Mesenchymal stem cell (in vitro differentiated cells and primary cell): ENCODE measurements around the gene SUN1.

Source experiments
- DNase-seq: peaks from one replicate; pipeline ENCODE4 v3.0.0-alpha.2; 2013
- H2AFZ ChIP-seq: one replicate; pipeline ENCODE4 v1.6.1; 2013; ENCODE audit warnings: low read depth, mild to moderate bottlenecking, control low read depth, inconsistent platforms, low read length, moderate library complexity
- H2AK5ac ChIP-seq: 2 replicates; pipeline ENCODE4 v1.6.1; 2013; ENCODE audit warnings: low read length, moderate library complexity, mild to moderate bottlenecking, inconsistent platforms; ENCODE audit not compliant: severe bottlenecking
- H2BK120ac ChIP-seq: one replicate; pipeline ENCODE4 v1.6.1; 2013; ENCODE audit warnings: low read depth, mild to moderate bottlenecking, inconsistent platforms, low read length, moderate library complexity
- H2BK12ac ChIP-seq, 2 experiments: one replicate each; pipeline ENCODE4 v1.6.1; 2013; ENCODE audit warnings: inconsistent platforms in 2 of 2, low read length in 2 of 2, mild to moderate bottlenecking in 2 of 2, moderate library complexity in 2 of 2, control low read depth in 1 of 2
- H2BK15ac ChIP-seq: one replicate; pipeline ENCODE4 v1.6.1; 2013; ENCODE audit warnings: mild to moderate bottlenecking, low read depth, inconsistent platforms; ENCODE audit not compliant: poor library complexity, severe bottlenecking
- H2BK5ac ChIP-seq: 2 replicates; pipeline ENCODE4 v1.6.1; 2013; ENCODE audit warnings: low read depth, mild to moderate bottlenecking, low read length, control low read depth, inconsistent platforms; ENCODE audit not compliant: poor library complexity, severe bottlenecking
- H3K14ac ChIP-seq, 2 experiments: one replicate each; pipeline ENCODE4 v1.6.1; 2013; ENCODE audit warnings: inconsistent platforms in 2 of 2, low read length in 2 of 2, control low read depth in 1 of 2, mild to moderate bottlenecking in 1 of 2, moderate library complexity in 1 of 2
- H3K18ac ChIP-seq, 2 experiments: one replicate each; pipeline ENCODE4 v1.6.1; 2013; ENCODE audit warnings: inconsistent platforms in 2 of 2, low read length in 2 of 2, control low read depth in 1 of 2, low read depth in 1 of 2, mild to moderate bottlenecking in 1 of 2
- H3K23ac ChIP-seq, 2 experiments: one replicate each; pipeline ENCODE4 v1.6.1; 2013; ENCODE audit warnings: inconsistent platforms in 2 of 2, low read length in 2 of 2, mild to moderate bottlenecking in 2 of 2, moderate library complexity in 2 of 2, control low read depth in 1 of 2
- H3K27ac ChIP-seq: 2 replicates; pipeline ENCODE4 v1.5.1; 2013; ENCODE audit warnings: mild to moderate bottlenecking, moderate library complexity, low read length, control low read depth, inconsistent platforms; ENCODE audit not compliant: poor library complexity, severe bottlenecking
- H3K27me3 ChIP-seq, 2 experiments: 2 replicates each; pipeline versions ENCODE4 v1.6.1 to v1.7.0; 2013; ENCODE audit warnings: low read length in 2 of 2, mild to moderate bottlenecking in 2 of 2, moderate library complexity in 2 of 2, control low read depth in 1 of 2, inconsistent platforms in 1 of 2; ENCODE audit not compliant: control insufficient read depth in 1 of 2, insufficient read depth in 1 of 2
- H3K36me3 ChIP-seq, 2 experiments: 2 replicates each; pipeline versions ENCODE4 v1.6.1 to v1.7.0; 2013; ENCODE audit warnings: low read length in 2 of 2, control low read depth in 1 of 2, inconsistent platforms in 1 of 2, low read depth in 1 of 2, mild to moderate bottlenecking in 1 of 2; ENCODE audit not compliant: insufficient read depth in 2 of 2, control insufficient read depth in 1 of 2
- H3K4ac ChIP-seq, 2 experiments: one replicate each; pipeline ENCODE4 v1.6.1; 2013; ENCODE audit warnings: inconsistent platforms in 2 of 2, low read length in 2 of 2, mild to moderate bottlenecking in 2 of 2, moderate library complexity in 2 of 2, control low read depth in 1 of 2, low read depth in 1 of 2
- H3K4me1 ChIP-seq: 2 replicates; pipeline ENCODE4 v1.6.1; 2013; ENCODE audit warnings: low read depth, low read length, control low read depth; ENCODE audit not compliant: control insufficient read depth, insufficient read depth
- H3K4me2 ChIP-seq: 2 replicates; pipeline ENCODE4 v1.6.1; 2013; ENCODE audit warnings: low read length, mild to moderate bottlenecking, inconsistent platforms; ENCODE audit not compliant: poor library complexity, severe bottlenecking
- H3K4me3 ChIP-seq, 2 experiments: 2 replicates each; pipeline versions ENCODE4 v1.5.1 to v1.7.0; 2013; ENCODE audit warnings: low read length in 2 of 2, mild to moderate bottlenecking in 2 of 2, control low read depth in 1 of 2, low read depth in 1 of 2; ENCODE audit not compliant: insufficient read depth in 1 of 2
- H3K79me1 ChIP-seq: replicated peaks from 2 replicates; pipeline ENCODE4 v1.6.1; 2013; ENCODE audit warnings: mild to moderate bottlenecking, control low read depth, low read length, inconsistent platforms; ENCODE audit not compliant: poor library complexity, severe bottlenecking
- H3K9ac ChIP-seq: 2 replicates; pipeline ENCODE4 v1.7.0; 2013; ENCODE audit warnings: mild to moderate bottlenecking, low read length, moderate library complexity
- H3K9me3 ChIP-seq: 2 replicates; pipeline ENCODE4 v1.7.0; 2013; ENCODE audit warnings: mild to moderate bottlenecking, low read length; ENCODE audit not compliant: control insufficient read depth
- H4K8ac ChIP-seq: one replicate; pipeline ENCODE4 v1.6.1; 2013; ENCODE audit warnings: inconsistent platforms, mild to moderate bottlenecking, low read length, moderate library complexity
- H4K91ac ChIP-seq: one replicate; pipeline ENCODE4 v1.6.1; 2013; ENCODE audit warnings: mild to moderate bottlenecking, low read length, inconsistent platforms
- WGBS: methylation state at CpG from one replicate; pipeline ENCODE4 v1.1.7; 2013; ENCODE audit warnings: mixed read lengths; 5-methylcytosine and 5-hydroxymethylcytosine counted together

SUN1 gene

DNA sequence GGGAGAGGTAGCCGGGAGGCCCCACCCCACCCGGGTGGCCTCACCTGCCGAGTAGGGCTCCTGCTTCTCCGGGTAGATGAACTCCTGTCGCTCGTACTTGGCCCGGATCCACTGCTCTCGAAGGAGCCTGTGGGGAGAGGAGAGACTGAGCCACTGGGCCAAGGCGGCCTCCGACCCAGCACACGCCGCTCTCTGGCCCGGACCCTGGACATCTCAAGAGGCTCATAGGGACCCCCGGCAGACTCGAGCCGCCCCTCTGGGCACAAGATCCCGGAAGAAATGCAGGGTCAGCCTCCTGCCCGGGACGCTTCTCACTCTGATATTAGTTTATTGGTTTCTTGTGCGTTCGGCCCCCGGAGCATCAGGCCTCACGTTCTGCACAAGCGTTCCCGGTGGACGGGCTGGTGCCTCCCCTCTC lies 87.7 kb downstream of the SUN1 start:
- WGBS = 92% methylated on average over 26 of the region's 26 CpGs
- Histone ChIP-seq H2BK15ac (no peak overlapping the region), H3K4me1 (peaks cover 43% of the 10 kb centered on the region), H4K8ac (no peak overlapping the region), H2AK5ac (no peak overlapping the region), H3K36me3 (no peaks in the 10 kb centered on the region), H3K23ac (no peak overlapping the region), H3K4me3 (no peak overlapping the region), H3K27me3 (peaks cover 29 to 47% of the 10 kb centered on the region in 2 experiments), H3K18ac (no peak overlapping the region), H4K91ac (no peak overlapping the region), H3K9me3 (no peaks in the 10 kb centered on the region), H3K9ac (no peak overlapping the region), H3K27ac (no peak overlapping the region), H3K4ac (no peak overlapping the region), H2BK5ac (no peak overlapping the region), H2BK12ac (no peak overlapping the region), H3K4me2 (no peak overlapping the region), H3K79me1 (no peaks in the 10 kb centered on the region), H2BK120ac (no peak overlapping the region), H3K14ac (no peak overlapping the region), H2AFZ (no peak overlapping the region)
- no peak for DNase-seq

DNA sequence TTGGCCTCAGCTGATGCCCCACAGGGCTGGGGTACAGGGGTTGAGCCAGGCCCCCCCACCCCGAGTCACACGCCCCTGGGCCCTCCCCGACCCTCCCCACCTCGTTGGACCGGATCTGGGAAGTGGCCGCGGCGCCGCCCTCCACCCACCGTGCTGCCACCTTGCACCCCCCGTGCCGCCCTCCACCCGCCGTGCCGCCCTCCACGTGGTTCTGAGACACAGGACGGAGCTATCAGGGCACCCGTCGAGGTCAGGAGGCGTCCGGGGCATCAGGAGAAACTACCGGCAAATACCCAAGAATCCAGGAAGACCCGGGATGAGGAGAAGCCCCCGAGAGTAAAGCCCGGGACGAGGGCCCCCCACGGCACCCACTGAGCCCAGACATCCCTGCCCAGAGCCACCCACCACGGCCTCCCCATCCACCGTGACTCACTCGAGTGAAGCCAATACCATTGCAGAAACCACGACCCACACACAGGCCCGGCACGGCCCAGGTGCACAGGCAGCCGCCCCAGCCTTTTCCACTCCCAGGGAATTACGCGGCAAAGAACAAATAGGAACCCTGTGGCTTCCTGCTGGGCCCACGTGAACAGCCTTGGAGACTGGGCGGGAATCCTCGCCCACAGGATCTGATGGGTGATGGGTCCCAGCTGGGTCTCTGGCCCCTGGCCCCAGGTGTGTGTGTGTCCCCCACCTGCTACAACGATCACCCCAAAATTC lies 88.2 kb downstream of the SUN1 start:
- H3K27me3 ChIP-seq = peaks cover 24 to 47% of the 10 kb centered on the region in 2 experiments
- no peak overlapping the region for H4K91ac ChIP-seq
- H4K8ac ChIP-seq = no peak overlapping the region
- H2BK5ac ChIP-seq = no peak overlapping the region
- H2AK5ac ChIP-seq = no peak overlapping the region
- H3K4me2 ChIP-seq = no peak overlapping the region
- no peak overlapping the region for H3K14ac ChIP-seq
- no peaks in the 10 kb centered on the region for H3K36me3 ChIP-seq
- H3K9me3 ChIP-seq = no peaks in the 10 kb centered on the region
- no peak overlapping the region for H3K4me3 ChIP-seq
- H3K27ac ChIP-seq = no peak overlapping the region
- no peak overlapping the region for H3K9ac ChIP-seq
- H3K23ac ChIP-seq = no peak overlapping the region
- no peak overlapping the region for H2BK12ac ChIP-seq
- 87% methylated on average over 40 of the region's 40 CpGs for WGBS
- H3K4ac ChIP-seq = no peak overlapping the region
- no peak overlapping the region for H2BK120ac ChIP-seq
- no peak for DNase-seq
- H3K4me1 ChIP-seq = peaks cover 42% of the 10 kb centered on the region
- no peak overlapping the region for H3K18ac ChIP-seq
- no peak overlapping the region for H2AFZ ChIP-seq
- H2BK15ac ChIP-seq = no peak overlapping the region
- H3K79me1 ChIP-seq = no peaks in the 10 kb centered on the region

DNA sequence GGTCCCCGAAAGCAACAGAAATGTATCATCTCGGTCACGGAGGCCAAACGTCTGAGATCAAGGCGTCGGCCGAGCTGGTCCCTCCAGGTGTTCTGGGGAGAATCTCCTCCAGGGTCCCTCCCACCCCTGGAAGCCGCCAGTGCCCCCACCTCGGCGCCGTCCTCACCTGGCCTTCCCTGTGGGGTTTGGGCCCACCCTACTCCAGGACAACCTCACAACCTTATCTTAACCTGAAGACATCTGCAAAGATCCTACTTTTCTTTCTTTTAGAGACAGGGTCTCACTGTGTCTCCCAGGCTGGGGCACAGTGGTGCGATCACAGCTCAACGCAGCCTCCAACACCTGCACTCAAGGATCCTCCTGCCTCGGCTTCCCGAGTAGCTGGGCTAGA lies 88.8 kb downstream of the SUN1 start:
- Histone ChIP-seq H2AFZ (no peak overlapping the region), H2BK120ac (no peak overlapping the region), H3K4me3 (no peak overlapping the region), H3K27ac (no peak overlapping the region), H2BK15ac (no peak overlapping the region), H3K9me3 (no peaks in the 10 kb centered on the region), H2BK5ac (no peak overlapping the region), H4K91ac (no peak overlapping the region), H3K4me2 (no peak overlapping the region), H3K14ac (no peak overlapping the region), H3K9ac (no peak overlapping the region), H3K4me1 (peaks cover 37% of the 10 kb centered on the region), H2BK12ac (no peak overlapping the region), H3K18ac (no peak overlapping the region), H3K79me1 (no peaks in the 10 kb centered on the region), H3K36me3 (no peaks in the 10 kb centered on the region), H3K27me3 (peaks cover 18 to 44% of the 10 kb centered on the region in 2 experiments), H4K8ac (no peak overlapping the region), H2AK5ac (no peak overlapping the region), H3K23ac (no peak overlapping the region), H3K4ac (no peak overlapping the region)
- DNase-seq = no peak
- 95% methylated on average over 12 of the region's 15 CpGs for WGBS

DNA sequence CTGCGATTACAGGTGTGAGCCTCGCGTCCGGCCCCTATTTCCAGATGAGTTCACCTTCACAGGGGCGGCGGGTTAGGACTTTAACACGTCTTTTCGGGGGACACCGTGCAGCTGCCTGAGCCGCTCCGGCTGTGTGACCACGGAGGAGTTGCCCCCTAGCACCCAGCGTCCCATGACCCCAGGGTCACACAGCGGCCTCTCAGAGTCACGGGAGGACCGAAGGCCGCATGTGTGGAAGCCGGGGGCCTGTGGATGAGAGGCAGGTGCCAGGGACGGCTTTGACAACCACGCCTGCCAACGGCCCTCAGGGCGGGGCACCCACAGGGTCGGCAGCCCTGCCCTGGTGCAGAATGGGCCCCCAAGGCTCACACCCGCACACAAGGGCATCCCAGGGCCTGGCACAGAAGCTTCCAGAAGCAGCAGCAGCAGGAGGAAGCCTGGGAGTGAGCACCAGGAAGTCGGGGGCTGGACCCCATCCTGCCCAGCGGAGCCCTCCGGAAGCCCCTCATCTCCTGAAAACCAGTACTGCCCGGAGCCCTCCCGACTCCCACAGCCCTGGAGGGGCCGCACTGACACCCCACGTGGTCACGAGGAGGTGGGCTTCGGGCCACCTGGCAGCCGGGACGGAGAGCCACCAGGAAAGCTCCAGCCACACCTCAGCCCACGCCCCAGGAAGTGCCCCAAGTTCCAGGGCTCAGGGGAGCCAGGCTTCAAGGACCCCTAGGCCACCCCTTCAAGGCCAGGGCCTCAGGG lies 89.5 kb downstream of the SUN1 start:
- Histone ChIP-seq H3K27ac (no peak overlapping the region), H3K36me3 (no peaks in the 10 kb centered on the region), H2BK120ac (no peak overlapping the region), H2BK15ac (peak overlapping the region; percentile 73), H3K9me3 (no peaks in the 10 kb centered on the region), H3K18ac (no peak overlapping the region), H3K27me3 (peaks cover 14 to 37% of the 10 kb centered on the region in 2 experiments), H2AFZ (no peak overlapping the region), H3K23ac (no peak overlapping the region), H2BK12ac (peak overlapping the region in 1 of 2 experiments; percentile 59), H3K79me1 (no peaks in the 10 kb centered on the region), H2AK5ac (no peak overlapping the region), H3K4ac (peak overlapping the region in 1 of 2 experiments; percentile 2), H3K14ac (no peak overlapping the region), H3K4me2 (no peak overlapping the region), H4K91ac (no peak overlapping the region), H3K4me1 (peaks cover 32% of the 10 kb centered on the region), H2BK5ac (no peak overlapping the region), H3K9ac (no peak overlapping the region), H4K8ac (no peak overlapping the region), H3K4me3 (no peak overlapping the region)
- 90% methylated on average over 36 of the region's 36 CpGs for WGBS
- no peak for DNase-seq
